WTC11 (cell line): ENCODE results near the gene SLC25A31. TPM values are rescaled to one million over a fixed set of nuclear protein-coding genes. Genes with fewer than 3 reads are reported as not detected.
A peak's percentile ranks its signal among the peaks of the same experiment; 100 is the strongest.

Experiments used
- ATAC-seq: fragments of 200-7000 bp; cut with Tn5 transposase; 2 replicates; pipeline ENCODE4 v1.10.0; 2021; ENCODE audit warnings: mild to moderate bottlenecking, moderate library complexity
- CTCF ChIA-PET: fragments of 300-600 bp; sonication (Branson Sonifier 250); formaldehyde crosslinking; loops from one replicate; lab custom pipeline; 2021; ENCODE audit warnings: antibody characterized with exemption; lab: Charles Lee
- POLR2A ChIA-PET: fragments of 350-600 bp; sonication (Branson Sonifier 250); formaldehyde crosslinking; loops from one replicate; lab custom pipeline; 2021; ENCODE audit warnings: antibody characterized with exemption; lab: Charles Lee
- DNase-seq: peaks from one replicate; pipeline ENCODE4 v3.0.0; 2021; ENCODE audit warnings: low spot score
- H3K27ac Mint-ChIP-seq: 2 replicates; pipeline ENCODE4 v1.8.0; 2021; ENCODE audit warnings: mixed read lengths
- H3K27me3 Mint-ChIP-seq: 2 replicates; pipeline ENCODE4 v1.8.0; 2021; ENCODE audit warnings: low read depth, mild to moderate bottlenecking, moderate library complexity, mixed read lengths
- H3K36me3 Mint-ChIP-seq: 2 replicates; pipeline ENCODE4 v1.8.0; 2021; ENCODE audit warnings: mixed read lengths
- H3K4me1 Mint-ChIP-seq: 2 replicates; pipeline ENCODE4 v1.8.0; 2022; ENCODE audit warnings: mixed read lengths
- H3K4me3 Mint-ChIP-seq: 2 replicates; pipeline ENCODE4 v1.8.0; 2021; ENCODE audit warnings: mild to moderate bottlenecking, moderate library complexity, mixed read lengths
- H3K9me3 Mint-ChIP-seq: 2 replicates; pipeline ENCODE4 v1.8.0; 2021; ENCODE audit warnings: mixed read lengths
- ATF1 ChIP-seq: sonication (generic); formaldehyde crosslinking; IDR thresholded peaks from 2 replicates; pipeline ENCODE4 v1.8.1; 2023; ENCODE audit warnings: mild to moderate bottlenecking, moderate library complexity, missing genetic modification reagents
- CBFB ChIP-seq: sonication (generic); formaldehyde crosslinking; IDR thresholded peaks from 2 replicates; pipeline ENCODE4 v1.8.1; 2022; ENCODE audit warnings: mild to moderate bottlenecking, low read depth, missing genetic modification reagents
- E2F1 ChIP-seq: sonication (generic); formaldehyde crosslinking; IDR thresholded peaks from 2 replicates; pipeline ENCODE4 v1.8.0; 2022; ENCODE audit warnings: mild to moderate bottlenecking, missing genetic modification reagents
- ELF4 ChIP-seq: sonication (generic); formaldehyde crosslinking; IDR thresholded peaks from 2 replicates; pipeline ENCODE4 v1.8.1; 2022; ENCODE audit warnings: low read depth, mild to moderate bottlenecking, moderate library complexity, missing genetic modification reagents
- FOXK1 ChIP-seq: sonication (generic); formaldehyde crosslinking; IDR thresholded peaks from 2 replicates; pipeline ENCODE4 v1.8.0; 2022; ENCODE audit warnings: mild to moderate bottlenecking, moderate library complexity, missing genetic modification reagents
- FOXP1 ChIP-seq: sonication (generic); formaldehyde crosslinking; IDR thresholded peaks from 2 replicates; pipeline ENCODE4 v1.8.0; 2022; ENCODE audit warnings: missing genetic modification reagents, mild to moderate bottlenecking, moderate library complexity, borderline replicate concordance
- FOXP4 ChIP-seq: sonication (generic); formaldehyde crosslinking; IDR thresholded peaks from 2 replicates; pipeline ENCODE4 v1.8.0; 2022; ENCODE audit warnings: mild to moderate bottlenecking, missing genetic modification reagents
- GRHL2 ChIP-seq: fragments of 250-450 bp; sonication (Bioruptor Pico); IDR thresholded peaks from 2 replicates; pipeline ENCODE4 v1.8.0; 2022; ENCODE audit warnings: mild to moderate bottlenecking, moderate library complexity; ENCODE audit not compliant: insufficient replicate concordance, severe bottlenecking
- IRF1 ChIP-seq: sonication (generic); formaldehyde crosslinking; IDR thresholded peaks from 2 replicates; pipeline ENCODE4 v1.8.0; 2023; ENCODE audit warnings: missing genetic modification reagents
- IRF2 ChIP-seq: sonication (generic); formaldehyde crosslinking; IDR thresholded peaks from 2 replicates; pipeline ENCODE4 v1.8.0; 2022; ENCODE audit warnings: low read depth, missing genetic modification reagents, borderline replicate concordance
- JUN ChIP-seq: sonication (generic); formaldehyde crosslinking; IDR thresholded peaks from 2 replicates; pipeline ENCODE4 v1.8.0; 2023; ENCODE audit warnings: mild to moderate bottlenecking, missing genetic modification reagents
- MXD4 ChIP-seq: fragments of 250-450 bp; sonication (Bioruptor Pico); IDR thresholded peaks from 2 replicates; pipeline ENCODE4 v1.8.0; 2021; ENCODE audit warnings: mild to moderate bottlenecking, moderate library complexity, borderline replicate concordance
- NFE2L1 ChIP-seq: sonication (generic); formaldehyde crosslinking; IDR thresholded peaks from 2 replicates; pipeline ENCODE4 v1.8.1; 2023; ENCODE audit warnings: missing genetic modification reagents
- RELA ChIP-seq: sonication (generic); formaldehyde crosslinking; IDR thresholded peaks from 2 replicates; pipeline ENCODE4 v1.8.1; 2022; ENCODE audit warnings: missing genetic modification reagents, mild to moderate bottlenecking, borderline replicate concordance
- SMAD3 ChIP-seq: sonication (generic); formaldehyde crosslinking; IDR thresholded peaks from 2 replicates; pipeline ENCODE4 v1.8.0; 2022; ENCODE audit warnings: missing genetic modification reagents, mild to moderate bottlenecking, borderline replicate concordance
- STAT6 ChIP-seq: sonication (generic); formaldehyde crosslinking; conservative IDR thresholded peaks from 2 replicates; pipeline ENCODE4 v1.8.1; 2023; ENCODE audit warnings: mild to moderate bottlenecking, low read depth, missing genetic modification reagents, moderate library complexity
- TEAD1 ChIP-seq: sonication (generic); formaldehyde crosslinking; IDR thresholded peaks from 2 replicates; pipeline ENCODE4 v1.8.0; 2022; ENCODE audit warnings: mild to moderate bottlenecking, missing genetic modification reagents
- ZBTB21 ChIP-seq: sonication (generic); formaldehyde crosslinking; IDR thresholded peaks from 2 replicates; pipeline ENCODE4 v1.8.1; 2023; ENCODE audit warnings: mild to moderate bottlenecking, missing genetic modification reagents, borderline replicate concordance
- ZNF219 ChIP-seq: sonication (generic); formaldehyde crosslinking; IDR thresholded peaks from 2 replicates; pipeline ENCODE4 v1.8.0; 2023; ENCODE audit warnings: missing genetic modification reagents, mild to moderate bottlenecking, borderline replicate concordance
- ZNF232 ChIP-seq: sonication (generic); formaldehyde crosslinking; IDR thresholded peaks from 2 replicates; pipeline ENCODE4 v1.8.0; 2022; ENCODE audit warnings: mild to moderate bottlenecking, missing genetic modification reagents
- ZNF396 ChIP-seq: fragments of 250-450 bp; sonication (Bioruptor Pico); IDR thresholded peaks from 2 replicates; pipeline ENCODE4 v1.8.0; 2021; ENCODE audit warnings: mild to moderate bottlenecking, moderate library complexity, borderline replicate concordance
- ZNF416 ChIP-seq: fragments of 250-450 bp; sonication (Bioruptor Pico); IDR thresholded peaks from 2 replicates; pipeline ENCODE4 v1.9.0; 2021; ENCODE audit warnings: mild to moderate bottlenecking, inconsistent platforms
- ZNF671 ChIP-seq: fragments of 250-450 bp; sonication (Bioruptor Pico); IDR thresholded peaks from 2 replicates; pipeline ENCODE4 v1.8.0; 2021; ENCODE audit warnings: mild to moderate bottlenecking
- total RNA-seq: library from RNA; stranded (reverse); gene quantifications from 3 replicates; pipeline ENCODE4 v1.2.3, GENCODE V29; 2021
- TF ChIP-seq, protein P1 (sequence below): sonication (generic); formaldehyde crosslinking; conservative IDR thresholded peaks from 2 replicates; pipeline ENCODE4 v1.8.1; 2022; ENCODE audit warnings: mild to moderate bottlenecking, missing genetic modification reagents
- TF ChIP-seq, protein P2 (sequence below): sonication (generic); formaldehyde crosslinking; IDR thresholded peaks from 2 replicates; pipeline ENCODE4 v1.8.1; 2022; ENCODE audit warnings: low read depth, mild to moderate bottlenecking, moderate library complexity, missing genetic modification reagents, borderline replicate concordance
- TF ChIP-seq, protein P3 (sequence below): sonication (generic); formaldehyde crosslinking; IDR thresholded peaks from 2 replicates; pipeline ENCODE4 v1.8.0; 2022; ENCODE audit warnings: mild to moderate bottlenecking, missing genetic modification reagents

SLC25A31 gene
- total RNA-seq, 1 experiment from 2014 or later = not detected

DNA sequence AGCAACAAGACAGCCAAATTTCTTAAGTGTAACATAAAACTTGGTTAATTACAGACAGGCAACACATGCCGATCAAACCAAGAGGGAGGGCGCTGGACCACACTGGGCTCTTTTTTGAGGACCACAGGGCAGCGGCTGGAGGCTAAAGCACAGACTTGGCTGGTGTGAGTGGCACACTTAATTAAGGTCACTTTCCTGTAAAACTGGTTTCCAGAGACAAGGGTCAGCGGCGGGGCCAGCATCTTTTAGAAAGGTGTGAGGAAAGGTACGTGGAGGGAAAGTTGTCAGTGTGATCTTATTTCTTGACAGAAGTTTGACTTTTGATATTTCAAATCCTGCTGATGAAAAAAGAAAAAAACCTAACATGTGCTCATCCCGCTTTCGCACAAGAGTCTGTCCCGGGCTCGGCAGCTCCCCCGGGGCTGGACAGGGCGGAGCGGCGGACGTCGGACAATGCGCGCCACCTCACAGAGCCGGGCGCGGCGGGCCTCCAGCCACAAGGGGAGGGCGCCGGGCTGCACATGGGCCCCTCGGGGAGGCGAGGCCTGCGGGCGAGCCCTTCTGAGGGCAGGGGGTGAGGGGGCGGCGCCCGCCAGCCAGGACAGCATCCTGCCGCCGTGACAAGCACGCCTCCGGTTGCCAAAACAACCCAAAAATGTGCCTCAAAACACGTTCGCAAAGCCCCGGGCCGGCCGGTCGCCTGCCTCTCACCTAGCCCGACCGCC, 51.3 kb downstream of the SLC25A31 start:
- no peaks in the 10 kb centered on the region for H3K9me3 Mint-ChIP-seq
- peaks cover 38% of the 10 kb centered on the region for H3K4me1 Mint-ChIP-seq
- ATAC-seq = peak; percentile 31
- no peak for DNase-seq
- H3K36me3 Mint-ChIP-seq = no peaks in the 10 kb centered on the region
- ChIA-PET CTCF (interaction anchor here (0.5 to 1.9 kb wide), 10 partner anchors 49 to 579 kb away, joined by 3 to 10 read pairs (median 3); partner anchors contain the start of genes ABHD18, MFSD8 and PLK4), POLR2A (interaction anchor here (1.1 to 3.1 kb wide), 3 partner anchors 100 to 279 kb away, joined by 5 to 16 read pairs (median 8); partner anchors contain the start of genes ABHD18, LARP1B, MFSD8 and PLK4)
- H3K27ac Mint-ChIP-seq = no peak overlapping the region
- H3K4me3 Mint-ChIP-seq = peak overlapping the region; percentile 94
- peaks cover 56% of the 10 kb centered on the region for H3K27me3 Mint-ChIP-seq
- TF ChIP-seq, protein P1, sequence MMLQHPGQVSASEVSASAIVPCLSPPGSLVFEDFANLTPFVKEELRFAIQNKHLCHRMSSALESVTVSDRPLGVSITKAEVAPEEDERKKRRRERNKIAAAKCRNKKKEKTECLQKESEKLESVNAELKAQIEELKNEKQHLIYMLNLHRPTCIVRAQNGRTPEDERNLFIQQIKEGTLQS (CRISPR knock-in tag) = 0 out of 2 replicates have a peak, but pooled peaks have one; percentile 19
- TF ChIP-seq E2F1 (CRISPR knock-in tag) = no peak; the same call in 1 of the 2 replicates
- peak; percentile 75; the same call in 1 of the 2 replicates for TF ChIP-seq FOXP1
- peak; percentile 80; the same call in 1 of the 2 replicates for TF ChIP-seq FOXK1
- TF ChIP-seq JUN (CRISPR knock-in tag) = peak; percentile 69
- no peak for TF ChIP-seq MXD4
- TF ChIP-seq ZBTB21 = peak; percentile 86; the same call in 1 of the 2 replicates
- no peak for TF ChIP-seq GRHL2 (CRISPR knock-in tag)
- peak; percentile 84; the same call in 1 of the 2 replicates for TF ChIP-seq ELF4
- TF ChIP-seq IRF2 (CRISPR knock-in tag) = 0 out of 2 replicates have a peak, but pooled peaks have one; percentile 23
- no peak for TF ChIP-seq ZNF416 (CRISPR knock-in tag)
- no peak for TF ChIP-seq RELA (CRISPR knock-in tag)
- peak; percentile 88 for TF ChIP-seq NFE2L1
- no peak for TF ChIP-seq CBFB (CRISPR knock-in tag)
- TF ChIP-seq TEAD1 (CRISPR knock-in tag) = peak; percentile 80; the same call in 1 of the 2 replicates
- peak; percentile 51; the same call in 1 of the 2 replicates for TF ChIP-seq ZNF232
- no peak for TF ChIP-seq ZNF396 (CRISPR knock-in tag)
- TF ChIP-seq SMAD3 = no peak
- TF ChIP-seq STAT6 (CRISPR knock-in tag) = no peak
- no peak for TF ChIP-seq ZNF671 (CRISPR knock-in tag)
- peak; percentile 69; the same call in 1 of the 2 replicates for TF ChIP-seq ZNF219 (CRISPR knock-in tag)
- TF ChIP-seq FOXP4 (CRISPR knock-in tag) = peak; percentile 92
- TF ChIP-seq ATF1 (CRISPR knock-in tag) = no peak
- peak; percentile 90 for TF ChIP-seq IRF1 (CRISPR knock-in tag)
- TF ChIP-seq, protein P2, sequence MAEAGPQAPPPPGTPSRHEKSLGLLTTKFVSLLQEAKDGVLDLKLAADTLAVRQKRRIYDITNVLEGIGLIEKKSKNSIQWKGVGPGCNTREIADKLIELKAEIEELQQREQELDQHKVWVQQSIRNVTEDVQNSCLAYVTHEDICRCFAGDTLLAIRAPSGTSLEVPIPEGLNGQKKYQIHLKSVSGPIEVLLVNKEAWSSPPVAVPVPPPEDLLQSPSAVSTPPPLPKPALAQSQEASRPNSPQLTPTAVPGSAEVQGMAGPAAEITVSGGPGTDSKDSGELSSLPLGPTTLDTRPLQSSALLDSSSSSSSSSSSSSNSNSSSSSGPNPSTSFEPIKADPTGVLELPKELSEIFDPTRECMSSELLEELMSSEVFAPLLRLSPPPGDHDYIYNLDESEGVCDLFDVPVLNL (CRISPR knock-in tag) = no peak
- TF ChIP-seq, protein P3, sequence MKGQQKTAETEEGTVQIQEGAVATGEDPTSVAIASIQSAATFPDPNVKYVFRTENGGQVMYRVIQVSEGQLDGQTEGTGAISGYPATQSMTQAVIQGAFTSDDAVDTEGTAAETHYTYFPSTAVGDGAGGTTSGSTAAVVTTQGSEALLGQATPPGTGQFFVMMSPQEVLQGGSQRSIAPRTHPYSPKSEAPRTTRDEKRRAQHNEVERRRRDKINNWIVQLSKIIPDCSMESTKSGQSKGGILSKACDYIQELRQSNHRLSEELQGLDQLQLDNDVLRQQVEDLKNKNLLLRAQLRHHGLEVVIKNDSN = 0 out of 2 replicates have a peak, but pooled peaks have one; percentile 54
